Peyer's patch (tissue), 4 donors: Measurements from ENCODE around the gene IPCEF1.

Experiments used
- CTCF ChIP-seq, 6 experiments: fragments of 450-650 bp in 4 of 6; fragments of 200-600 bp in 2 of 6; sonication (generic) in 1 of 6; IDR thresholded peaks; one replicate each; pipeline ENCODE4 v1.5.1; 2017 to 2019; ENCODE audit warnings: antibody characterized with exemption in 6 of 6, mild to moderate bottlenecking in 3 of 6, moderate library complexity in 1 of 6
- POLR2A ChIP-seq, 2 donors: fragments of 450-650 bp; IDR thresholded peaks; one replicate each; pipeline ENCODE4 v1.5.1; 2017; ENCODE audit warnings: antibody characterized with exemption in 2 of 2, mild to moderate bottlenecking in 2 of 2, moderate library complexity in 2 of 2

- TF ChIP-seq CTCF (IDR thresholded peaks at IDR 0.05) (peak in 4 of 6 experiments; percentile 27 to 41 (median 35)), POLR2A (IDR thresholded peaks at IDR 0.05) (no peak)
Measured at GRCh38 chr6:154370545-154370944, 13.9 kb upstream of the IPCEF1 start.
